Measurements from ENCODE around the gene ZNF286A.
"Not testable (repeated sequence)": the region's sequence is repeated elsewhere in the genome, so short reads cannot be mapped to it uniquely, and the experiment has no call there.

ZNF286A gene

GRCh38 chr17:15699413-15699924 lies at the start of gene ZNF286A:
Gene ZNF286A (plus strand): TSS chr17:15699752. CDS start chr17:15700330, 578 bp downstream.
- H3K4me1 ChIP-seq (ENCODE audit: insufficient read depth, low read length); H3K36me3 ChIP-seq (ENCODE audit: insufficient read depth, low read length); H3K9ac ChIP-seq (ENCODE audit: low read length); H3K27ac ChIP-seq (ENCODE audit: low read depth, low read length); H3K9me3 ChIP-seq (ENCODE audit: low read length); H3K27me3 ChIP-seq (ENCODE audit: control insufficient read depth in 1 of 2, insufficient read depth in 2 of 2, low read length in 2 of 2): not testable (repeated sequence)
- peak within 1 kb of the TSS; percentile 34 to 50 for H3K4me3 ChIP-seq (ENCODE audit: low read depth in 1 of 2, low read length in 2 of 2)

- Histone ChIP-seq H3K27ac (ENCODE audit: low read depth, low read length) (peak overlapping the region; percentile 36), H3K36me3 (ENCODE audit: insufficient read depth, low read length) (no peaks in the 10 kb centered on the region), H3K27me3 (ENCODE audit: control insufficient read depth in 1 of 2, insufficient read depth in 2 of 2, low read length in 2 of 2) (no peaks in the 10 kb centered on the region), H3K4me1 (ENCODE audit: insufficient read depth, low read length) (peaks cover 20% of the 10 kb centered on the region), H3K9me3 (ENCODE audit: low read length) (no peaks in the 10 kb centered on the region), H3K9ac (ENCODE audit: low read length) (no peak overlapping the region), H3K4me3 (ENCODE audit: low read depth in 1 of 2, low read length in 2 of 2) (peak overlapping the region in 1 of 2 donors; percentile 89)
Observed at GRCh38 chr17:15649861-15650421, 49.6 kb upstream of the ZNF286A start.

- peak overlapping the region; percentile 67 for H3K27ac ChIP-seq (ENCODE audit: low read depth, low read length)
- H3K27me3 ChIP-seq (ENCODE audit: control insufficient read depth in 1 of 2, insufficient read depth in 2 of 2, low read length in 2 of 2), result no peaks in the 10 kb centered on the region
- H3K4me1 ChIP-seq (ENCODE audit: insufficient read depth, low read length), result peaks cover 20% of the 10 kb centered on the region
- peak overlapping the region; percentile 60 to 89 for H3K4me3 ChIP-seq (ENCODE audit: low read depth in 1 of 2, low read length in 2 of 2)
- peak overlapping the region; percentile 82 for H3K9ac ChIP-seq (ENCODE audit: low read length)
- H3K36me3 ChIP-seq (ENCODE audit: insufficient read depth, low read length), result no peaks in the 10 kb centered on the region
- H3K9me3 ChIP-seq (ENCODE audit: low read length), result no peaks in the 10 kb centered on the region
Observed at GRCh38 chr17:15650741-15651582, 48.6 kb upstream of the ZNF286A start.

- H3K4me1 ChIP-seq (ENCODE audit: insufficient read depth, low read length), result peaks cover 20% of the 10 kb centered on the region
- no peaks in the 10 kb centered on the region for H3K27me3 ChIP-seq (ENCODE audit: control insufficient read depth in 1 of 2, insufficient read depth in 2 of 2, low read length in 2 of 2)
- no peaks in the 10 kb centered on the region for H3K36me3 ChIP-seq (ENCODE audit: insufficient read depth, low read length)
- peak overlapping the region; percentile 82 for H3K9ac ChIP-seq (ENCODE audit: low read length)
- H3K27ac ChIP-seq (ENCODE audit: low read depth, low read length), result peak overlapping the region; percentile 67
- no peaks in the 10 kb centered on the region for H3K9me3 ChIP-seq (ENCODE audit: low read length)
- H3K4me3 ChIP-seq (ENCODE audit: low read depth in 1 of 2, low read length in 2 of 2), result peak overlapping the region; percentile 60 to 89
Observed at GRCh38 chr17:15651583-15652110, 47.9 kb upstream of the ZNF286A start.

GRCh38 chr17:15652960-15653359 lies 46.6 kb upstream of the ZNF286A start:
- Histone ChIP-seq H3K4me3 (ENCODE audit: low read depth in 1 of 2, low read length in 2 of 2) (no peak overlapping the region), H3K4me1 (ENCODE audit: insufficient read depth, low read length) (peaks cover 20% of the 10 kb centered on the region), H3K9me3 (ENCODE audit: low read length) (no peaks in the 10 kb centered on the region), H3K27ac (ENCODE audit: low read depth, low read length) (no peak overlapping the region), H3K36me3 (ENCODE audit: insufficient read depth, low read length) (no peaks in the 10 kb centered on the region), H3K9ac (ENCODE audit: low read length) (no peak overlapping the region), H3K27me3 (ENCODE audit: control insufficient read depth in 1 of 2, insufficient read depth in 2 of 2, low read length in 2 of 2) (no peaks in the 10 kb centered on the region)

- H3K4me3 ChIP-seq (ENCODE audit: low read depth in 1 of 2, low read length in 2 of 2); H3K36me3 ChIP-seq (ENCODE audit: insufficient read depth, low read length); H3K9me3 ChIP-seq (ENCODE audit: low read length); H3K27ac ChIP-seq (ENCODE audit: low read depth, low read length); H3K27me3 ChIP-seq (ENCODE audit: control insufficient read depth in 1 of 2, insufficient read depth in 2 of 2, low read length in 2 of 2); H3K9ac ChIP-seq (ENCODE audit: low read length): not testable (repeated sequence)
- peaks cover 18% of the 10 kb centered on the region for H3K4me1 ChIP-seq (ENCODE audit: insufficient read depth, low read length)
Observed at GRCh38 chr17:15654401-15654800, 45.2 kb upstream of the ZNF286A start.

GRCh38 chr17:15654886-15655561 lies 44.5 kb upstream of the ZNF286A start:
- Histone ChIP-seq H3K9me3 (ENCODE audit: low read length) (no peaks in the 10 kb centered on the region), H3K36me3 (ENCODE audit: insufficient read depth, low read length) (no peaks in the 10 kb centered on the region), H3K4me3 (ENCODE audit: low read depth in 1 of 2, low read length in 2 of 2) (no peak overlapping the region), H3K4me1 (ENCODE audit: insufficient read depth, low read length) (peaks cover 11% of the 10 kb centered on the region), H3K9ac (ENCODE audit: low read length) (no peak overlapping the region), H3K27me3 (ENCODE audit: control insufficient read depth in 1 of 2, insufficient read depth in 2 of 2, low read length in 2 of 2) (no peaks in the 10 kb centered on the region), H3K27ac (ENCODE audit: low read depth, low read length) (no peak overlapping the region)

GRCh38 chr17:15657868-15658267 lies 41.7 kb upstream of the ZNF286A start:
- Histone ChIP-seq H3K9ac (ENCODE audit: low read length) (no peak overlapping the region), H3K9me3 (ENCODE audit: low read length) (no peaks in the 10 kb centered on the region), H3K36me3 (ENCODE audit: insufficient read depth, low read length) (no peaks in the 10 kb centered on the region), H3K4me3 (ENCODE audit: low read depth in 1 of 2, low read length in 2 of 2) (no peak overlapping the region), H3K27me3 (ENCODE audit: control insufficient read depth in 1 of 2, insufficient read depth in 2 of 2, low read length in 2 of 2) (no peaks in the 10 kb centered on the region), H3K4me1 (ENCODE audit: insufficient read depth, low read length) (no peaks in the 10 kb centered on the region), H3K27ac (ENCODE audit: low read depth, low read length) (no peak overlapping the region)

- Histone ChIP-seq H3K27me3 (ENCODE audit: control insufficient read depth in 1 of 2, insufficient read depth in 2 of 2, low read length in 2 of 2) (no peaks in the 10 kb centered on the region), H3K4me3 (ENCODE audit: low read depth in 1 of 2, low read length in 2 of 2) (no peak overlapping the region), H3K27ac (ENCODE audit: low read depth, low read length) (no peak overlapping the region), H3K36me3 (ENCODE audit: insufficient read depth, low read length) (no peaks in the 10 kb centered on the region), H3K9ac (ENCODE audit: low read length) (no peak overlapping the region), H3K4me1 (ENCODE audit: insufficient read depth, low read length) (no peaks in the 10 kb centered on the region), H3K9me3 (ENCODE audit: low read length) (no peaks in the 10 kb centered on the region)
Observed at GRCh38 chr17:15658296-15658695, 41.3 kb upstream of the ZNF286A start.

- Histone ChIP-seq H3K4me3 (ENCODE audit: low read depth in 1 of 2, low read length in 2 of 2) (no peak overlapping the region), H3K9me3 (ENCODE audit: low read length) (no peaks in the 10 kb centered on the region), H3K27ac (ENCODE audit: low read depth, low read length) (no peak overlapping the region), H3K9ac (ENCODE audit: low read length) (no peak overlapping the region), H3K36me3 (ENCODE audit: insufficient read depth, low read length) (no peaks in the 10 kb centered on the region), H3K4me1 (ENCODE audit: insufficient read depth, low read length) (no peaks in the 10 kb centered on the region), H3K27me3 (ENCODE audit: control insufficient read depth in 1 of 2, insufficient read depth in 2 of 2, low read length in 2 of 2) (no peaks in the 10 kb centered on the region)
Observed at GRCh38 chr17:15659236-15659635, 40.3 kb upstream of the ZNF286A start.

- Histone ChIP-seq H3K4me1 (ENCODE audit: insufficient read depth, low read length) (no peaks in the 10 kb centered on the region), H3K9ac (ENCODE audit: low read length) (no peak overlapping the region), H3K27me3 (ENCODE audit: control insufficient read depth in 1 of 2, insufficient read depth in 2 of 2, low read length in 2 of 2) (no peaks in the 10 kb centered on the region), H3K4me3 (ENCODE audit: low read depth in 1 of 2, low read length in 2 of 2) (no peak overlapping the region), H3K27ac (ENCODE audit: low read depth, low read length) (no peak overlapping the region), H3K9me3 (ENCODE audit: low read length) (no peaks in the 10 kb centered on the region), H3K36me3 (ENCODE audit: insufficient read depth, low read length) (no peaks in the 10 kb centered on the region)
Observed at GRCh38 chr17:15659663-15660062, 39.9 kb upstream of the ZNF286A start.

All from muscle layer of colon (tissue), 2 donors.